Effector memory CD4-positive, alpha-beta T cell (primary cell): Measurements from ENCODE around the gene CRAT.
A peak's percentile ranks its signal among the peaks of the same experiment; 100 is the strongest.

Source experiments
- DNase-seq, 3 donors: peaks; one replicate each; pipeline ENCODE4 v3.0.0-alpha.2; 2020
- H3K27ac ChIP-seq: 2 replicates; pipeline ENCODE4 v1.7.0; 2013; ENCODE audit warnings: mild to moderate bottlenecking, low read length, moderate library complexity; ENCODE audit not compliant: insufficient read depth, poor library complexity, severe bottlenecking
- H3K27me3 ChIP-seq: replicated peaks from 2 replicates; pipeline ENCODE4 v1.7.0; 2013; ENCODE audit warnings: mild to moderate bottlenecking, low read length; ENCODE audit not compliant: insufficient read depth, control insufficient read depth, poor library complexity, severe bottlenecking
- H3K36me3 ChIP-seq: 2 replicates; pipeline ENCODE4 v1.7.0; 2013; ENCODE audit warnings: mild to moderate bottlenecking, low read length, moderate library complexity; ENCODE audit not compliant: control insufficient read depth, insufficient read depth
- H3K4me1 ChIP-seq: 2 replicates; pipeline ENCODE4 v1.7.0; 2013; ENCODE audit warnings: low read length, mild to moderate bottlenecking; ENCODE audit not compliant: control insufficient read depth, insufficient read depth, poor library complexity, severe bottlenecking
- H3K4me3 ChIP-seq: 2 replicates; pipeline ENCODE4 v1.7.0; 2013; ENCODE audit warnings: low read length, low read depth, mild to moderate bottlenecking; ENCODE audit not compliant: insufficient read depth, poor library complexity, severe bottlenecking
- H3K9me3 ChIP-seq: 2 replicates; pipeline ENCODE4 v1.7.0; 2013; ENCODE audit warnings: mild to moderate bottlenecking, low read length, moderate library complexity; ENCODE audit not compliant: control insufficient read depth
- total RNA-seq, 3 donors: gene quantifications; one replicate each; lab custom pipeline; 2026; lab: John Stamatoyannopoulos, UW

Gene CRAT
- 14.7 to 20.5 (median 16.7) reads per million in 3 donors for total RNA-seq

DNA sequence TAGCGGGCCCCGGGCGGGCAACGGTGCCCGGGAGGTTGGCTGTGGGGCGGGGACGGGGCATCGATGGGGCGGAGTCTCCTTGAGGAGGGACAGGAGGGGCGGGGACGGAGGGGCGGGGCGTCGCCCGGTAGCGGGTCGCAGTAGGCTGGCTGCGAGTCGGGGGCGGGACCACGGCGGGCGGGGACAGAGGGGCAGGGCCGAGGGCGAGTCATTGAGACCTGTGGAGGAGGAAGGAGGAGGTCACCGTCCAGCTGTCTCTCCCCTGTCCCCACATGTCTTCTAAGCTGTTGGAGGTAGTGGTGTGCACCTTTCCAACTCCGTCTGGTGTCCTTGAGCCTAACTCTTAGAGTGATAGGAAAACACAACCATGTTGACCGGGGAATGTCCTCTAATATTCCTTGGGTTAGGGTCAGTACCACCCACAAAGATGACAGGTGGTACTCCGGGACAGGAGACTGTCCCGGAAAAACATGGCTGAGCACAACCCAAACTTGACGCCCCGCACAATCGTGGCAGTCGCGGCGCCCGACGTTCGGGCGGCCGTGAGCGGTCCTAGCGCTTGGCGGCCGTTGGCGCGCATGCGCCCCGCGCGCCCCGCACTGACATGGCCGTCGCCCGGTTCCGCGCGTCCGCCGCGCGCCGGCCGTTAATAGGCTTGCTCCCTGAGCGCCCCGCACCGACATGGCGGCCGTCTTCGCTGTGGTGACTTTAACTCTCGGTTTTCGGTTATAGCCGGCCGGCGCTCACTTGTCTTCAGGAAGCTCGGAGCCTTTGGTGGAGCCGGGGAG lies at the start of gene CRAT, which contains the start of gene PTPA:
Gene CRAT, minus strand, starts transcription at position 54 of the 788 bp plus-strand sequence. CDS start 284 bp downstream, outside the sequence.
Gene PTPA, plus strand, starts transcription at position 676 of the 788 bp plus-strand sequence. CDS start 186 bp downstream, outside the sequence.
- peak within 1 kb of the TSS; percentile 87 for H3K4me3 ChIP-seq
- peak; percentile 93 to 97 (median 94) for DNase-seq
- peaks cover 17% of the 10 kb centered on the region for H3K4me1 ChIP-seq
- no peaks in the 10 kb centered on the region for H3K27me3 ChIP-seq
- peak within 1 kb of the TSS; percentile 76 for H3K27ac ChIP-seq
- no peaks in the 10 kb centered on the region for H3K36me3 ChIP-seq
- no peaks in the 10 kb centered on the region for H3K9me3 ChIP-seq

GRCh38 chr9:129156163-129156562 lies 45.6 kb upstream of the CRAT start:
- Histone ChIP-seq H3K27ac (no peak overlapping the region), H3K36me3 (no peaks in the 10 kb centered on the region), H3K9me3 (no peaks in the 10 kb centered on the region), H3K27me3 (no peaks in the 10 kb centered on the region), H3K4me1 (no peaks in the 10 kb centered on the region), H3K4me3 (no peak overlapping the region)
- DNase-seq = no peak

DNA sequence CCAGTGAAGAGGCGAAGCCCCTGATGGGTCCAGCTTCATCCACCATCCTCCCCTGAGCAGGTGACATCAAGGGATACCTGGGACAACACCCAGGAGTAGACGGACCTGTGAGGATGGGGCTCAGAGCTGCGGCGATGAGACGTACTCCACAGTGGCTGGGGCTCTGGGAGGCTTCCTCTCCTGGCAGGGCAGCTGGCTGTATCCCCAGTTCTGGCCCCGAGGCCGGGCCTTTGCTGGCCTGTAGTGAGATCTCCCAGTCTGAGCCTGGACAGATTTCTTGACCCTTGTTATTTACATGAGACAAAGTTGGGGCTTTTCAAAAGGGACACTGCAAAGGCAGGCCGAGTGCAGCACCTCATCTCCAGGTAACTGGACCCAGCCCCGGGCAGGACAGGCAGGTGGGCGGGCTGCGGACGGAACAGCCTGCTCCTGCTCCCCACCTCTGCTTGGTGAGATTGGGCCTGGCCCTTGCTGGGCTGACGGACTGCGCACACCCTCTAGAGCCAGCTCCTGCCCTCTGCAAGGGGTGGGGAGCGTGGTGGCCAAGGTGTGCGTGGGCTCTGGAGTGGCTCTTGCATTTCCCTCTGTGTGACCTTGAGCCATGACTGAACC lies 44.4 kb upstream of the CRAT start:
- H3K9me3 ChIP-seq = no peaks in the 10 kb centered on the region
- H3K27ac ChIP-seq = no peak overlapping the region
- no peaks in the 10 kb centered on the region for H3K4me1 ChIP-seq
- H3K36me3 ChIP-seq = no peaks in the 10 kb centered on the region
- no peak for DNase-seq
- no peak overlapping the region for H3K4me3 ChIP-seq
- H3K27me3 ChIP-seq = no peaks in the 10 kb centered on the region

- Histone ChIP-seq H3K4me1 (no peaks in the 10 kb centered on the region), H3K27ac (peak overlapping the region; percentile 13), H3K36me3 (peaks cover 7% of the 10 kb centered on the region), H3K9me3 (no peaks in the 10 kb centered on the region), H3K27me3 (no peaks in the 10 kb centered on the region), H3K4me3 (no peak overlapping the region)
- DNase-seq = no peak
Observed at GRCh38 chr9:129151469-129151868, 40.9 kb upstream of the CRAT start.

DNA sequence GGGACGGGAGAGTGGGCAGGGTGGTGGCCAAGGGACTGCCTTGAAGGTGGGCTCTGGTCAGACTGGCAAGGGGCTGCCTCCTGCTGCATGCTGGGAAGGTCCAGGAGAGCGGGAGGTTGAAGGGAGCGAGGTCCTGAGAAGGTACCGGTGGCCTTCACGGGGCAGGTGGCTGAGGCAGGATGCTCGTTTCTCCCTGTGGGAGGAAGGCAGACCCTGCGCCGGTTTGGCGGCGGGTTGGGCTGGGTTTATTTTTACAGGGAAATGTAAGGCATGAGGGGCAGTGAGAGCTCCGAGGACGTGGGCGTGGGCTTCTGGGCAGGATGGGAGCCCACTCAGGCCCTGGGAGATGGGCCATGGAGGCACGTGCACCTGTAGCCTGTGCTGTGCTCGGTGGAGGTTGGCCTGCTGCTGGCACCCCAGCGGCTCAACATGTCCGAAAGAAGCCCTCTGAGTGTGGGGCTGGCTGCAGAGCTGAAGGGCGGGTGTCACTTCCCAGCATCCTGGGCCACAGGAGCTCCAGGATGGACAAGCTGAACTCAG lies 40.1 kb upstream of the CRAT start:
- no peaks in the 10 kb centered on the region for H3K4me1 ChIP-seq
- no peak for DNase-seq
- H3K27ac ChIP-seq = no peak overlapping the region
- H3K36me3 ChIP-seq = peaks cover 7% of the 10 kb centered on the region
- no peak overlapping the region for H3K4me3 ChIP-seq
- no peaks in the 10 kb centered on the region for H3K27me3 ChIP-seq
- no peaks in the 10 kb centered on the region for H3K9me3 ChIP-seq

DNA sequence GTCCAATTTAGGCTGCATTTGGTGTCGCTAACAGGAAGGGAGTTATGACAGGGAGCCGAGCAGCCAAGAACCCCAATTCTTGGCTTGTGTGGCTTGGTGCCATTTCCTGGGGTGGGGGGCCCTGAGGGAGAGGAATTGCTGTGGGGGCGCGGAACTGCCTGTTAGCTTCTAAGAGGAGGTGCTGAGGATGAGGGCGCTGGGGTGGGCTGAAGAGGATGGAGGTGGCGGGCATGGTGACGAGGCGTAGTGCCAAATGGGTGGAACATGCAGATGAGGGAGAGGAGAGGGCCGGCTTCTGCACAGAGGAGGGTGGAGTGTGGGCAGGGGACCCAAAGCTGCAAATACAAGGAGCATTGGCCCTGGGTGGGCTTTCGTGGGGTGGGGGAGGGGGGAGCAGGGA lies 39.5 kb upstream of the CRAT start:
- Histone ChIP-seq H3K27me3 (no peaks in the 10 kb centered on the region), H3K36me3 (peaks cover 7% of the 10 kb centered on the region), H3K4me3 (no peak overlapping the region), H3K27ac (no peak overlapping the region), H3K4me1 (no peaks in the 10 kb centered on the region), H3K9me3 (no peaks in the 10 kb centered on the region)
- no peak for DNase-seq

GRCh38 chr9:129149442-129149841 lies 38.8 kb upstream of the CRAT start:
- Histone ChIP-seq H3K27ac (no peak overlapping the region), H3K4me3 (no peak overlapping the region), H3K36me3 (peaks cover 7% of the 10 kb centered on the region)

GRCh38 chr9:129148463-129149204 lies 38.0 kb upstream of the CRAT start:
- Histone ChIP-seq H3K36me3 (peaks cover 13% of the 10 kb centered on the region), H3K4me1 (no peaks in the 10 kb centered on the region), H3K27me3 (no peaks in the 10 kb centered on the region), H3K27ac (no peak overlapping the region), H3K9me3 (no peaks in the 10 kb centered on the region), H3K4me3 (no peak overlapping the region)
- DNase-seq = no peak

More at GRCh38 chr9:129149442-129149841, 38.8 kb upstream of the CRAT start:
- Histone ChIP-seq H3K9me3 (no peaks in the 10 kb centered on the region), H3K4me1 (no peaks in the 10 kb centered on the region), H3K27me3 (no peaks in the 10 kb centered on the region)
- DNase-seq = no peak

DNA sequence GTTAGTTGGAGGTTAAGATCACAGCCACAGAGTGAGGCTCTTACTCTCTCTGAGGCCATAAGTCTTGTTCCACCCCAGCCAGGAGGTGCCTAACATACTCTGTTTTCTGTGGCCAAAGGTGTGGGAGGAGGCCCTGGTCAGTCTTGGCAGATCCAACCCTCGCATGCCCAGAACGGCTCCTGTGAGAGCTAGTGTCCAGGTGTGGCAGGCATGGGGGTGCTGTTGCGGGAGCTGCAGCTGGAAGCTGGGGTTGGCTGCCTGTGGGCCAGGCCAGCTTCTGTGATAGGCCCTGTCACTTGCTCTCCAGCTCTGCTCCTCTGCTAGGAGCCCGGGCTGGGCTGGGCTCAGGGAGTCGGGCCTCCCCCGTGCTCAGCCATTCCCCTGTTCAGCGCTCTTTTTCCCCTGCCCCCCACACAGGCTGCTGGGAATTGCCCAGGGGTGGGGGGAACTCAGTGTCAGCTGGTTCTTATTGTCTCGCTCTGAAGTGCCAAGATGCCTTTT lies 35.9 kb upstream of the CRAT start:
- Histone ChIP-seq H3K4me1 (peaks cover 11% of the 10 kb centered on the region), H3K27me3 (no peaks in the 10 kb centered on the region), H3K27ac (no peak overlapping the region), H3K4me3 (no peak overlapping the region), H3K9me3 (no peaks in the 10 kb centered on the region), H3K36me3 (peaks cover 16% of the 10 kb centered on the region)
- no peak for DNase-seq
